NAMALWA (cell line): ENCODE data around the gene SPECC1L.
A peak's percentile ranks its signal among the peaks of the same experiment; 100 is the strongest.

Source experiments
- DNase-seq: peaks from one replicate; pipeline ENCODE4 v3.0.0-alpha.2; 2015; ENCODE audit warnings: low spot score

The SPECC1L gene

DNA sequence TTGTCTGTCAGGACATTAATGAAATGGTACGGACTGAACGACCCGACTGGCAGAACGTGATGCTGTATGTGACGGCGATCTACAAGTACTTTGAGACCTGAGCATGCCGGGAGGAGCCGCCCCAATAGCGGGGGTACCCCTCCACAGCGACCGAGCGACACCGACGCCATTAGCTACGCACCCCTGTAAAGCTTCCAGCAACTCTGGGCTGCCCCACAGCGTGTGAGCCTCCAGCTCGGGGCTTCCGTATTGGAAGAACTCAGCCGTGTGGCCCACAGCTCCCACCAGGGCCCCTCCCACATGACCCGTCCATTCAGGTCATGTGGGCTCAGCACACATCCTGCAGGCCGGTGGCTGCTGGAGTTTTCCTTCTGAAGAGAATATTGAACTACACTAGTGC lies 143.9 kb downstream of the SPECC1L start:
- no peak for DNase-seq

DNA sequence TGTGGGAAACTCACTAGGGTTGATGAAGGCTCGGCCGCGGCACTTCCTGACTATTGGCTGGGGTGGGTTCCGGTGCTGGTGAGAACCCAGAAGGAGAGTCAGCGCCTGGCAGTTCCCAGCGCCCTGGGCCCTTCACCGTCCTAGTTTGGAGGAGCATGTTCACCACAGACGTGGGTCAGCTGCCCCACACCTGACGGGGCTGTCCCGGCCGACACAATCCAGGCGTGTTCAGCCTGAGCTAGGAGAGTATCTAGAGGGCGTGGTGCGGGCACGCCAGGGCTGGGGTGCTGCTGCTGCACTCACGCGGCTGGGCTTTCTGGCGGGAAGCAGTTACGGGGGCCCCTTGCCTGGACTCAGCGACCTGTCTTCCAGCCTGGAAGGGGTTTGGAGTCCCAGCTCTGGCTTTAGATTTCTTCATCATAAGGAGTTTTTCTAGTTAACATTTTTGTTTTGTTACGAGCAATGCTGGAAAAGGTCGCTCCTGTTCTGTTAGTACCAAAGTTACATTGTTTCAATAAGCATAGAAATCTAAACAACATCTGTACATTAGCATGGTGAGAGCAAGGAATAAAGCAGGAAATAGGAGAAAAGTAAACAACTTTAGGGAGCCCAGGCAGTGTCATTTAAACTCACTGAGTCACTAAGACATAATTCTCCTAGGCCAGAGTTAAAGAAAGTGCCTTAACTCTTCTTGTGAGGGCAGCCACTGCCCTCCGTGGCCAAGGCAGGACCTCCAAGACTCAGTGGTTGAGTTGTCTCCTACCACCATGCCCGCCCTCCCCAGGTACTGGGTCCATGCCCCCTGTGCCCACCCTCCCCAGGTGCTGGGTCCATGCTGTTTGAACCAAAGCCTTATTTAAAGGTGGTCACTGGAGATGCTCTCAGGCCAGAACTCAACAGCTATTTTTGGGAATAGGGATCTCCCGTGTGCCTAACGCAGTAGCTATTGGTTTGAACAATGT lies 144.6 kb downstream of the SPECC1L start:
- DNase-seq = no peak

DNA sequence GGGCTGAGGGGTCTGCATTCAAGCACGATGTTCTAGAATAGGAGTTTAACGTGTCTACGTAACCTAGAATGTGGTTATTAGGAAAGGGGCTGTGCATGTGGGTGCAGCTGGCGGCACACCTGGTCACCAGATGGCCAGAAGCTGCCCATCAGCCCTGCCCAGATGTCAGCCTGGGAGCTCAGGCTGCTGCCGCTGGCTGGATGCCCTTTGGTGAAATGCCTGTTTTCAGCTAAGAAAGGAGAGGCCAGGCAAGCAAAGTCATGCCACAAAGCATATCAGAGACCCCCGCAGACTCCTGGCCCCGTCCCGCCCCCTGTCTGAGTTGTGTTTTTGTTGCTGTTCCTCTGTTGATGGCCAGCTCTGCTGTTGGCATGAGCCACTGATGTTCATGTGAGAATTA lies 145.5 kb downstream of the SPECC1L start:
- DNase-seq = no peak

DNA sequence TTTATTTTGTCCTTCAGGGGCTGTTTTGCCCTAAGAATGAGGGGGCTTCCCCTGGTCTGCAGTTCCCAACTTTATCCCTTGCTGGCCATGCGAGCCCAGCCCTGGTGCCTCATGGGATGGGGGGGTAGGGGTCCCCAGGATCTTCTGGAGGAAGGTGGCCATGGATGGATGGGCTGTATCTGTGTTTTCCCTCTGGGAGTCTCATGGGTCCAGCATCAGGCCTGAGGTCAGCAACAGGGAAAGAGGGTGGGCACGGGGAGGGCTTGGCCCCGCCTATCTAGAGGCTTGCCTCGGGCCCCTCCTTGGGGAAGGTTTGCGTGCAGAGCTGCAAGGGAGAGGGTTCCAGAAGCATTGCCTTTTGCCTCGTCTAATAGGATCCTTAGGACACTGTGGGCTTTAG lies 146.0 kb downstream of the SPECC1L start:
- no peak for DNase-seq

DNA sequence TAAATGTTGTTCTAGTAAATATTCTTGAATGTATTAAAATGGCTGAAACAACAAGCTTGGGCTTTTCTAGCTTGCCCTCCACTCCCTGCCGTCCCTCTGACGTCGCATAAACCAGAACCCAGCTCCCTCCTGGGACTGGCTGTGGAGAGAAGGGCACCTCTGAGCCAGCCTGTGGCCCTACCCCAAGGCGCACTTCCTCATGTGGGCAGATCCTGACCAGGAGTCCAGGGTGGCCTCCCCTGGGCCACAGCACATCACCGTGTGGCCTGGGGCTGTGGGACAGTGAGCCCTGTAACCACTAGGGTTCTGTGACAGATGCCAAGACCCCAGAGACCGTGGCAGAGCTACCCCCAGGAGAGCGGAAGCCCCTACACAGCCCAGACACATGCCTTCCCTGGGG lies 146.6 kb downstream of the SPECC1L start:
- DNase-seq = no peak

DNA sequence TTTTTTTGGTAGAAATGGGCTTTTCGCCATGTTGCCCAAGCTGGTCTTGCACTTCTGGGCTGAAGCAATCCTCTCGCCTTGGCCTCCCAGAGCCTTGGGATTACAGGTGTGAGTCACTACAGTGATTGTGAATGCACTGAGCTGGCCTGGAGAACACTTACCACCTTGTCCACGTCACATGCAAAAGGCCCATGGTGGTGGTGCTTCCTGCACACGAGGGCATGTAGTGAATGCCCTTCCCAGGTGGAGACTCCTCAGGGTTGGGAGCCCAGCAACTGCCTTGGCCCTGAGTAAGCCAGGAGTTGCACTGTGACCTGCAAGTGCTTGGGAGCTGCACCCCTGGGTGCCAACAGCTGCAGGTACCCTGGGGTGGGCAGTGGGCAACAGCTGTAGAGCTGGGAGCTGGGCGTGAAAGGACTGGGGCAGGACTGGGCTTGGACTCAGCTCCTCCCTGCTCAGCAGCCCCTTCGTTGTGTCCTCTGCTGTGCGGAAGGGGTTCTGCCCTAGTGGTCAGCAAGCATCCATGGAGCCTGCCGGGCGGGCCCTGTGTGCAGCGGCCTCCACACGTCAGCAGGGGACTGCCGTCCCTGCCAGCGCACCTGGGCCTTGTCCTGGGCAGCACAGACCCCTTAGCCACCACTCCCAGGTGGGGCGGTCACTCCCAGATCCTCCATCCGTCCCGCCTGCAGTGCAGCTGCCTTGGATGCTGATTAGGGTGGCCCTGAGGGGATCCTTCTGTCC lies 147.4 kb downstream of the SPECC1L start:
- DNase-seq = no peak

DNA sequence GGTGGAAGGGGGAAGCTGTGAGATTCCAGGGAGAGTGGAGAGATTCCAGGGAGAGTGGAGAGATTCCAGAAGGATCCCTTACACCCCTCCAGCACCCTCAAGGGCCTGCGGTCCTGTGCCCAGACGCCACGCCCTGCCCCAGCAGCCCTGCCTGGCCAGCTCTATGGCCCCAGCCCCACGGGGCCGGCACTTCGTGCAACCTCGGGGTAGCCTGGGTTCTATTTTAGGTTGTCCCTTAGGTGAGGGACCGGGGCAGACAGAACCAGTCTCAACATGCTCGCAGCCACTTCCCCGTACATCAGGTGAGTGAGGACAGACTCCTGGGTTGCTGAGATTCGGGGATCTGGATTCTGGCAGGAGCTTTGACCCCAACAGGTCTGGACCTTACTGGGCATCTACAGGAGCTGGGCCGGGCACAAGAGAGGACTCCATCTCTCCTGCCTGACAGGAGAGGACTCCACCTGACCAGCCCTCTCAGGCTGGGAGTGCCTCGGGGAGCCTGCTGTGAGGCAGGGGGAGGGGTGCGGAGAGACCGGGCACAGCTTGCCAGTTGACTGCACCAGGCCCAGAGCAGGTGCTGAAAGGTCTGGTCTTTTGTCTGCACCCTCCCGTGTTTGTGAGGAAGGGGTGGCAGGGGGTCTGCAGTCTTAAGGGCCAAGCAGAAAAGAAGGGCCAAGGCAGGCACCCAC lies 148.3 kb downstream of the SPECC1L start:
- DNase-seq = no peak

DNA sequence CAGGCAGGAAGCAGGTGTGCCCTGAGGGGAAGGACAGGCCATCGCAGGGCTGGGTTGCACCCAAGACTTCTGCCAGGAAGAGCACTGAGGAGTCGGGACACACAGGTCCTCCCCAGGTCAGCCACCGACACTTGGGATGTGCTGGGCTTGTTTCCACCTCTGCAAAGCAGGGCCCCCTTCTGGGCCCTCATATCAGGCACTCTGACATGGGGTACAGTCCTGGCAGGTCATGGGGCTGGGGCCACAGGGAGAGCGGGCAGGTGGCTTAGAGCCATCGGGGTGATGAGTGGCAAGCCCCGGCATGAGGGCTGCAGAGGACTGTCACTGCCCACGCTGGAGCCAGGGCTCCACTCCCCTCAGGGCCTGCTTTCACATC lies 148.8 kb downstream of the SPECC1L start:
- DNase-seq = no peak

DNA sequence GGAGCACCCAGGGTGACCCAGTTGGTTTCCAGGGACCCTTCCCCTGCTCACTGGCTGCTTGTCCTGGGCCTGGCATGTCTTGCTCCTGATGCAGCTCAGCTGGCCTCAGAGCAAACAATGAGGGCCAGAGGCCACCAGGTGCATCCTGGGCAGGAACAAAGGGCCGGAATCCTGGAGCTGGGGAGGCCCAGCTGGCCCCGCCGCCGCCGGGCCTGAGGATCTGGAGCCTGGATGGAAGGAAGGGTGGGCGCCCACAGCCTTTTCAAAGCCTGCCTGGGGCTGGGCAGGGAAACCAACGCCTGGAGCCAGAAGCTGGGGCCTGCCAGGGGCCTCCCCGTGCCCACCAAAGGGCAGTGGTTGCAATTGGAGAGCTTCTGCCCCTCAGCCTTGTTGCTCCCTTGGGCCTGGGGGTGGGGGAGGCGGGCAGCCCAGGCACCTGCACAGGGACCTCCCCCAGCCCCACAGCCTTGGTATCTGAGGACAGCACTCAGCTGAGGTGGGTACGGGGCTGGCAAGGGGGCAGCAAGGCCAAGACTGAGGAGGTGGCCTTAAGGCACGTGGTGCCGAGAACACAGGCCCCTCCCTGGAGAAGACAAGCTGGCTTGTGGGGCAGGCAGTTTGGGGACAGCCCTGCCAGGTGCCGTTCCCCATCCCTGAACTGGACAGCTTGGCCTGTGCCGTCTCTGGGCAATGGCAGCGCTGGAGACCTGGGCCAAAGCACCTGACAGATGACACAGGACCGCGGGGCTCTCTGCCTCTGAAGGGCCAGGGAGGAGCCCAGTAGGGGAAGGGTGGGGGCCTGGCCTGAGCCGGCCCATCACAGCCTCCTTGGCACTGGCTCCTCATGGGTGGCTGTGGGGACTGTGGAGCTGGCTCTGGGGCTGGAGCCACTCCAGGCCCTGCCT lies 149.7 kb downstream of the SPECC1L start:
- no peak for DNase-seq

DNA sequence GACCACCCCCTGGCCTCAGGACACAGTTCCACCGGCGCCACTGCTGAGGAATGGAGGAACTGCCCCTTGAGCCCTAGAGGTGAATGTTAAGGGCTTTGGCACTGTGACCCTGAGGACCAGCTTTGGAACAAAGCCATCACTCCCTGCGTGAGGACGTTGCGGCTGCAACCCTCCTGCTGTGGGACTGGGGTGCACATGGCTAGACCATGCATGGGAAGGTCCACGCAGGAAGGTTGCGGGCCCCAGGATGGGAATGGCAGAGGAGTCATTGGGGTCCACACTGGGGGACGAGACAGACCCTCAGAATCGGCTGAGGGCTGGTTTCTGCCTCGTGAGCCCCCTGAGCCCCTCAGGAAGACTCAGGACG lies 150.3 kb downstream of the SPECC1L start:
- no peak for DNase-seq

DNA sequence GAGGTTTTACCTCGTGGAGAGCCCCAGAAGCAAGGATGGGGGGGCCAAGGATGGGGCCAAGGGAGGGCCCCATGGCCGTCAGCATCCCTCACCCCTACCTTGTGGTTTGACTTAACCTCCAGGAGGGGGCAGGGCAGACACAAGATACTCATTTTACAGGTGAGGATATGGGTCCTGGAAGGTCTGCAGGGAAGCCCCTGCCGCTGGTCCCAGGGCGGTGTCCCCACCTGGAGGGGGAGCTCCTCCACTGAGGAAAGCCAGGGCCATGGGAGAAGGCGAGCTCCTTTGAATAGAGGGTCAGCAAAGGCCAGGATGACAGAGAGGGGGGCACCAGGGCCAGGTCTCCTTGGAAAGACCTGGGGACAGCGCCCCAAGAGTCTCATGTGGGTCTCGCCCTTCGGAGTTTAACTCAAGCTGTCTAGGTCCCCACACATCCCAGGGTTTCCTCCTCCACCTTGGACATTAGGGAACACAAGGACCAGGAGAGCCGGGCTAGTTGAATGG lies 150.8 kb downstream of the SPECC1L start:
- DNase-seq = peak; percentile 70

DNA sequence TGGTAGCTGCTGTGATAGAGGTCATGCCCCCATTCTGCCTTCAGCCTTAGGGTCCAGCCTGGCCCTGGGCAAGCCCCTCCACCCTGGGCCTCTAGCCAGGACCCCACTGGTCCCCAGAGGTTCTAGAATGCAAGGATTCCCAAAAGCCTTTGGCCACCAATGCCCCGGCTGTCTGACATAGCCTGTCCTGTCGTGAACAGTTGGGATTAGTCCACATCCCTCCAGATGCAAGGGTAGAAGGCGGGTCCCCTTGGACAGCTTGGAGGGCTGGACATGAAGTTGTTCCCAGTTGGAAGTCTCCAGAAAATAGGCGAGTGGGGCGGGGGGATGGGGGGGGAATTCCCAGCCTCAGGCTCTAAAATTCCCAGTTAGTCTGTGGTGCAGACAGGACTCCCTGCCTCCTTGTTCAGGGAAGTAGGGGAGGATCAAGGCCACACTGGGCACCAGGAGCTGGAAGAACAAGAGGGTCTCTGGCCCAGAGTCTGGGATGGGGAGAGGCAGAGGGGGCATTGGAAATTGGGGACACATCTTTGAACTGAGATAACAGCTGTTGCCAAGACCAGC lies 151.6 kb downstream of the SPECC1L start:
- no peak for DNase-seq

DNA sequence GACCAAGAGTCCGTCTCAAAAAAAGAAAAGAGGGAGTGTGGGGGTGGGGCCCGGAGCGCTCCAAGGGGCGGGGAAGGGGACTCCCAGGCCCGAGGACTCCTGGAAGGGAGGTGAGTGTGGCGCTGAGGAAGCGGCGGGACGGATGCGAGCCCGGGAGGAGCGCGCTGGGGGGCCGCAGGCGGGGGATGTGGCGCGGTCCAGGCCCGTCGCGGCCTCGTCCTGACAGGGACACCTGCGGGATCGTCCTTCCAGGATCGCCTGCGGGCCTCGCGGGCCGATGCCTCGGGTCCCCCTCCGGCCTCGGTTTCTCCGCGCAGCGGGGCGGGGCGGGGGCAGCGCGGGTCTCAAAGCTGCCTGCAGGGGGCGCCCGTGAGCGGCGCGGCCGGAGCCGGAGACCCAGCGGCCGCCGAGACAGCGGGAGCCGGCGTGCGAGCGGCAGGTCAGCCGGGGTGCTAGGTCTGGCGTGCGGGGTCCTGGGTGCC lies 152.9 kb downstream of the SPECC1L start:
- peak; percentile 63 for DNase-seq

DNA sequence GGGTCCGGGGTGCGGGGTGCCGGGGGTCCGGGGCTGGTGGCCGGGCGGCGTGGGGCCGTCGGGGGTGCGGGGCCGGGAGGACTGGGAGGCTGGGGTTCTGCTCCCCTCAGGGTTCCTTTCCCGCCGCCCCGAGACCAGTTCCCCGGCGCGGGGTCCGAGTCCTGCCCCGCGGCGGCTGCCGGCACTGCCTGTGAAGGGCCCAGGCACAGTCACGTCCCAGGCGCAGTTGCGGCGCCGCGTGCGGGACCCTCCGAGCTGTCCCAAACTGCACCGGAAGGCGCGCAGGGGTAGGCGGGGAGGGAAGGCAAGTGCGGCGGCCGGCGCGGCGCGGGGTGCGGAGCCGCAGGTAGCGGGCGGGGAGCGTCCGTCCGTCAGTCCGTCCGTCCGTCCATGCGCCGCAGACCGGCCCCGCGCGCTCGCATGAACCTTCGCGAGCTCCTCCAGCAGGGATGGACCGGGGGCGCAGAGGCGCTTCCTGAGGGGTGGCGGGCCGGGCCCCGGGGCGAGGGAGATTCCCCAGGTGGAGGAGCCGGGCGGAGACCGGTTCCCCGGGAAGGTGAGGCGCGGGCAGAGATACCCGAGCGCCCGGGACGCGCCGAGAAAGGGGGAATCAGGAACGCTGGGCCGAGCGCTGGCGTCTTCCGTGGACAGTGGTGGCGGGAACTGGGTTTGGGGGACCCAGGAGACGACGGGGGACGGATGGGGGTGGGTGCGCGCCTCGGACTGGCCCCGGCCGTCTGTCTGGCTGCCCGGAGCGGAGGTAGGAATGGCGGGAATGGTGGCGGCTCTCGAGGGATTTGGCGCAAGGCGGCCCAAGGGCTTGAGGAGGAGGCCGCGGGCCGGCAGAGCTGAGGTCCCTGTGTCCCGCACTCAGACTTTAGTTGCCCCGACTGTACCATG lies 153.6 kb downstream of the SPECC1L start:
- DNase-seq = peak; percentile 49

DNA sequence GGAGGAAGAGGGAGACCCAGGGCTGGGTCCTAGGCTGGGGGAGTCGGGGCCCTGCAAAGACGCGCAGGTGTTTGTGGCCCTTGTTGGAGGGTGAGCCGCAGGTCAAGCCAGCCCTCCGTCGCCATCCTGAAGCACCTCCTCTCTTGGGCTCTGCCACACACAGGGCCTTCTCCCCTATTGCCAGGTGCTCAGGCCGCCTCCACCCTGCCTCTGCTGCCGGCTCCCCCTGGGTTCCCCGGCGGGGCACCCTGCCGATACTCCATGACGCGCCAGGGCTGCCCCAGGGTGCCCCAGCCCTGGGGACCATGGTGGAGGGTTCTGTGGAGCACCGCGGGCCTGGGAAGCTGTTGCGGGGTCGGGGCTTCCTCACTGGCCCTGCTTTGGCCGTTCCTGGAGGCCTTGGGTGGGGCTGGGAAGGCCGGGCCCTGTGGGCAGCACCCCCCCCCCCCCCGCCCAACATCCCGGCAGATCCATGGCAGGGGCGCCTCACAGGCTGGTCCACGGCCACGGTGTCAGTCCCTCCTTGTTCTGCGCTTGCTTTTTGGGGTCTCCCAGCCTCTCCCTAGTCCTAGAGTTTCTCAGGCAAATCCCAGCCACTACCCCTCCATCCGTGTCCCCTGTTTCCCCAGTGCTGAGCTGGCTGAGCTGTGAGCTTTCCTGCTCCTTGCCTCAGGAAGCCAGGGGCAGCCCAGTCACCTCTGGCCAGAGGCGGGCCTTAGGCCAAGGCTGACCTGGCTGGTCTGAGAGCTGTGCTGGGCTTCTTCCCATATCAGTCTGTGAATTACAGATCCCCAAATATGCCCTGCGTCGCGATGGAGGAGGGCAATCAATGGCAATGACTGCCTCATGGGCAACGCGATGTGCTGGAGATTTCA lies 154.5 kb downstream of the SPECC1L start:
- no peak for DNase-seq

DNA sequence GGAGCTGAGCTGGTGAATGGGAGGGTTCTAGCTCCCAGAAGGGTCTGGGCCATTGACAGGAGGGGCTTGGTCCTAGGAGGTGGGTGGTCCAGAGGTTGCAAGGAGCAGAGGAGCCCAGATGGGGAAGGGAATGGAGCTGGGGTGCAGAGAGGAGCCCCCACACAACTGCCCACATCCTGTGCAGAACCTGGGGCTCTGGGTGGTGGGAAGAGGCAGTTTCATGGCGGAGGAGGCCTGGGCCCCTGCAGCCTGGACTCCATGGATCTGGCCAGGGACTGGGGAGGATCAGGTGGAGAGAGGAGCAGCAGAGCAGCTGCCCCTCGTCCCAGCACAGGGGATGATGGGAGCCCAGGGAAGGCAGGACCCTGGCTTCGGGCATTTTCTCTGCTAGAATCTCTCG lies 155.8 kb downstream of the SPECC1L start:
- no peak for DNase-seq

DNA sequence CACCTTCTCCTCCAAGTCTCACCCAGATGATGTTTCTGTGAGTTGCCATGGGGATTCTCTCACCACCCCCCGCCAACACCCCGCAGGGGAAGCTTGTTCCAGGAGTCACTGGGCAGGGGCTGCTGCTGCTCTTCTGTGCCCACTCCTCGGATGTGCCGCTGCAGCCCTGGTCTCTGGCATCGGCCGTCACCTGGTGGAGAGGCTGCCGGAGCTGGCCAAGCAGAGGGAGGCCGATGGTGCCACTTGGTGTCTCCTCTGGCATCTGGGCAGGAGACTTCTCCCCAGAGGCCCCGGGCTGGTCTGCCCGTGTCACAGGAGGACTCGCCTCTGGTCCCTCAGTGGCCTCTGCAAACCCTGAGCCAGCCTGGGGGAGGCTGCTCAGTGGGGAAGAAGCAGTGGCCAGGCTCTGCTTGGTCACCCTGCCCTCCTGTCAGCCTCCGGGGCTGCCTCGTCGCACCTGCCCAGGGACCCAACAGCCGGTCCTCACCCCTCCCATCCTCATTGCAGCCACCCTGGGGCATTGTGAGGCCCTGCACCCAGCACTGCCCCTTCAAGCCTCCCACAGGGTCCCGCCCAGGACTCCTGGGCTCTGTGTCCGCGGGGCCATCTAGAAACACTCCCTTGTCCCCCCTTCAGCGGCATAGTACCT lies 156.3 kb downstream of the SPECC1L start:
- peak; percentile 69 for DNase-seq

DNA sequence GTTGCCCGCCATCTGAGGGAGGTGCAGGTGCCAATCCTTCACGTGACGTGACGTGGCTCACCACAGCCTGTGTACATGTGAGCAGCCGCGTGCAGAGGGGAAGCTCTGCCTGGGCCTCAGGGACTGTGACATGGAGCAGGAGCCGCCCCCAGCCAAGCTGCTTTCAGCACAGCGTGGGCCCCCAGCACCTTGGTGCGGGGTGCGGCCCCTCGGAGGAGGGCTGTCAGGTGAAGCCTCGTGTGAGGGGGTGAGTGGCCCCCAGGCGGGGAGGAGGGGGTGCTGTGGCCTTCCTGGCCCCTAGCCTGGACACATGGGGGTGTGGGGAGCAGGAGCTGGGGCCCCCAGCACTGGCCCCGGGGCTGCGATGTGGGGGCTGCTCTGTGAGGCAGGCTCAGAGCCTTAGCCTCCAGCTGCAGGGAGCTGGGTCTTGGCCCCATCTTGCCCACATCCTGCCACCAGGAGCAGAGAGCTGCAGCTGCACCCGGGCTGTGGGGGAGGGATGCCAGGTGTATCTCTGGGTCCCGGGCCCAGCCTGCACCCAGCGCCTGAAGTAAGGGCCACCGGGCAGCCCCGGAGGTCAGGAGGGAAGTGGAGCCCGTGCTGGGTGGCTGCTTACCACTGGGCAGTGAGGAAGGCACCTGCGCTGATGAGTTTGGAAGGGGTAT lies 157.0 kb downstream of the SPECC1L start, which contains the start of gene ADORA2A:
TSS of gene ADORA2A (plus strand) at position 100 of the 665 bp plus-strand sequence. CDS start 5,806 bp downstream, outside the sequence.
- peak; percentile 95 for DNase-seq
